Gastroesophageal sphincter (tissue), 4 donors: ENCODE results near the gene DNM3. TPM values are rescaled to one million over a fixed set of nuclear protein-coding genes. Genes with fewer than 3 reads are reported as not detected.

Experiments used
- ATAC-seq: fragments of 150-250 bp; one replicate; pipeline ENCODE4 v1.9.1; 2016; ENCODE audit warnings: mild to moderate bottlenecking, moderate library complexity
- H3K27ac ChIP-seq, 4 donors: fragments of 200-600 bp; sonication (generic) in 3 of 4; 1 replicate in 3 of 4; 2 replicates in 1 of 4; pipeline ENCODE4 v1.5.1; 2016 to 2019
- H3K27me3 ChIP-seq: fragments of 200-600 bp; sonication (generic); one replicate; pipeline ENCODE4 v1.5.1; 2019
- H3K36me3 ChIP-seq, 2 donors: fragments of 200-600 bp; sonication (generic); one replicate each; pipeline ENCODE4 v1.5.1; 2019; ENCODE audit warnings: control low read depth in 1 of 2
- H3K4me1 ChIP-seq, 3 donors: fragments of 200-600 bp; sonication (generic); 1 replicate in 2 of 3; 2 replicates in 1 of 3; pipeline ENCODE4 v1.5.1; 2016 to 2019; ENCODE audit warnings: control low read depth in 2 of 3
- H3K4me3 ChIP-seq, 2 donors: fragments of 200-600 bp; sonication (generic); one replicate each; pipeline ENCODE4 v1.5.1; 2019; ENCODE audit warnings: mild to moderate bottlenecking in 1 of 2, moderate library complexity in 1 of 2
- H3K9me3 ChIP-seq, 3 donors: fragments of 200-600 bp; sonication (generic); one replicate each; pipeline ENCODE4 v1.5.1; 2017 to 2019; ENCODE audit warnings: control low read depth in 2 of 3
- CTCF ChIP-seq, 4 experiments: fragments of 200-600 bp in 2 of 4; fragments of 450-650 bp in 2 of 4; sonication (generic) in 1 of 4; IDR thresholded peaks; one replicate each; pipeline ENCODE4 v1.5.1; 2017 to 2019; ENCODE audit warnings: antibody characterized with exemption in 4 of 4, mild to moderate bottlenecking in 2 of 4, moderate library complexity in 2 of 4
- EP300 ChIP-seq: sonication (generic); formaldehyde crosslinking; IDR thresholded peaks from one replicate; pipeline ENCODE4 v1.6.1; 2017; ENCODE audit warnings: antibody characterized with exemption, mild to moderate bottlenecking
- POLR2A ChIP-seq, 2 donors: fragments of 450-650 bp; IDR thresholded peaks; one replicate each; pipeline ENCODE4 v1.6.1; 2017; ENCODE audit warnings: antibody characterized with exemption in 2 of 2, mild to moderate bottlenecking in 2 of 2, moderate library complexity in 1 of 2
- POLR2AphosphoS5 ChIP-seq: sonication (generic); formaldehyde crosslinking; IDR thresholded peaks from one replicate; pipeline ENCODE4 v1.6.1; 2017; ENCODE audit warnings: antibody characterized with exemption
- WGBS, 2 donors: methylation state at CpG; one replicate each; pipeline ENCODE4 v1.1.5; 2018; ENCODE audit warnings: low coverage in 1 of 2; 5-methylcytosine and 5-hydroxymethylcytosine counted together
- total RNA-seq, 4 donors: library from RNA; depleted of rRNA; stranded (reverse); fragments of >200 nt; gene quantifications; one replicate each; pipeline ENCODE4 v1.1.0, GENCODE V29; 2016

The DNM3 gene
- total RNA-seq, 4 donors from 2014 or later: 1.9 to 5.0 (median 3.9) TPM

- no peak for ATAC-seq
- no peaks in the 10 kb centered on the region for H3K4me1 ChIP-seq
- TF ChIP-seq CTCF (IDR thresholded peaks at IDR 0.05) (no peak), POLR2AphosphoS5 (no peak), POLR2A (IDR thresholded peaks at IDR 0.05) (no peak), EP300 (no peak)
- no peak overlapping the region for H3K27ac ChIP-seq
- no peaks in the 10 kb centered on the region for H3K36me3 ChIP-seq
- no peaks in the 10 kb centered on the region for H3K27me3 ChIP-seq
- 82 to 94% methylated on average over 1 of the region's 1 CpG for WGBS, 2 donors
- H3K4me3 ChIP-seq: no peak overlapping the region
- H3K9me3 ChIP-seq: no peaks in the 10 kb centered on the region
Observed at GRCh38 chr1:171997936-171998335, 156.6 kb downstream of the DNM3 start.

GRCh38 chr1:171998711-171999110, 157.4 kb downstream of the DNM3 start:
- 75 to 80% methylated on average over 2 of the region's 2 CpGs for WGBS, 2 donors
- Histone ChIP-seq H3K4me3 (no peak overlapping the region), H3K36me3 (no peaks in the 10 kb centered on the region), H3K9me3 (no peaks in the 10 kb centered on the region), H3K27me3 (no peaks in the 10 kb centered on the region), H3K4me1 (no peaks in the 10 kb centered on the region), H3K27ac (no peak overlapping the region)
- no peak for ATAC-seq
- TF ChIP-seq POLR2A (IDR thresholded peaks at IDR 0.05) (no peak), EP300 (no peak), CTCF (IDR thresholded peaks at IDR 0.05) (no peak), POLR2AphosphoS5 (no peak)

- H3K36me3 ChIP-seq: no peaks in the 10 kb centered on the region
- 75 to 86% methylated on average over 1 to 2 of the region's 2 CpGs for WGBS, 2 donors
- no peak for TF ChIP-seq EP300
- no peak for TF ChIP-seq CTCF (IDR thresholded peaks at IDR 0.05)
- no peaks in the 10 kb centered on the region for H3K27me3 ChIP-seq
- no peak for ATAC-seq
- no peaks in the 10 kb centered on the region for H3K9me3 ChIP-seq
- no peak overlapping the region for H3K27ac ChIP-seq
- no peak overlapping the region for H3K4me3 ChIP-seq
- no peaks in the 10 kb centered on the region for H3K4me1 ChIP-seq
Observed at GRCh38 chr1:171999756-172000155, 158.5 kb downstream of the DNM3 start.

- Histone ChIP-seq H3K4me3 (no peak overlapping the region), H3K9me3 (no peaks in the 10 kb centered on the region), H3K27me3 (no peaks in the 10 kb centered on the region), H3K4me1 (no peaks in the 10 kb centered on the region), H3K27ac (no peak overlapping the region), H3K36me3 (no peaks in the 10 kb centered on the region)
- TF ChIP-seq CTCF (IDR thresholded peaks at IDR 0.05): no peak
- no peak for TF ChIP-seq POLR2A (IDR thresholded peaks at IDR 0.05)
- no peak for TF ChIP-seq POLR2AphosphoS5
- no peak for TF ChIP-seq EP300
- no peak for ATAC-seq
- 63 to 74% methylated on average over 3 of the region's 3 CpGs for WGBS, 2 donors
Observed at GRCh38 chr1:172001288-172001687, 160.0 kb downstream of the DNM3 start.

- TF ChIP-seq EP300 (no peak), CTCF (IDR thresholded peaks at IDR 0.05) (peak; percentile 30 to 77 (median 66))
- no peak for ATAC-seq
- WGBS, 2 donors: 4% methylated on average over 3 of the region's 3 CpGs
- H3K36me3 ChIP-seq: no peaks in the 10 kb centered on the region
- no peaks in the 10 kb centered on the region for H3K27me3 ChIP-seq
- H3K9me3 ChIP-seq: no peaks in the 10 kb centered on the region
- H3K4me1 ChIP-seq: no peaks in the 10 kb centered on the region
- H3K27ac ChIP-seq: no peak overlapping the region
- no peak overlapping the region for H3K4me3 ChIP-seq
Observed at GRCh38 chr1:172002725-172003345, 161.5 kb downstream of the DNM3 start.
